ENCODE data around the gene MALT1. TPM values are rescaled to one million over a fixed set of nuclear protein-coding genes. Genes with fewer than 3 reads are reported as not detected.

MALT1 gene
- total RNA-seq, 1 donor from 2014 or later = 14.5 TPM

GRCh38 chr18:58728719-58729118, 57.5 kb downstream of the MALT1 start:
- no peaks in the 10 kb centered on the region for H3K9me3 ChIP-seq
- no peaks in the 10 kb centered on the region for H3K27me3 ChIP-seq
- no peak overlapping the region for H3K4me3 ChIP-seq
- DNase-seq (ENCODE audit: low spot score in 2 of 2) = no peak
- H3K36me3 ChIP-seq = peaks cover 1 to 8% of the 10 kb centered on the region in 2 donors
- no peaks in the 10 kb centered on the region for H3K4me1 ChIP-seq
- no peak for TF ChIP-seq CTCF (IDR thresholded peaks at IDR 0.05)
- H3K27ac ChIP-seq = no peak overlapping the region
- intact Hi-C loops (cut with DNase I) = no loop called here

- TF ChIP-seq CTCF (IDR thresholded peaks at IDR 0.05) = no peak
Measured at GRCh38 chr18:58730618-58731017, 59.4 kb downstream of the MALT1 start.

GRCh38 chr18:58732471-58732870, 61.2 kb downstream of the MALT1 start:
- no peak for TF ChIP-seq CTCF (IDR thresholded peaks at IDR 0.05)
- intact Hi-C loops (cut with DNase I) = no loop called here
- Histone ChIP-seq H3K9me3 (no peaks in the 10 kb centered on the region), H3K4me3 (no peak overlapping the region), H3K36me3 (peaks cover 15 to 38% of the 10 kb centered on the region in 2 donors), H3K27ac (no peak overlapping the region), H3K27me3 (no peaks in the 10 kb centered on the region), H3K4me1 (no peaks in the 10 kb centered on the region)
- DNase-seq (ENCODE audit: low spot score in 2 of 2) = no peak

More at GRCh38 chr18:58730618-58731017, 59.4 kb downstream of the MALT1 start:
- H3K36me3 ChIP-seq = peaks cover 6 to 25% of the 10 kb centered on the region in 2 donors
- no peak for DNase-seq (ENCODE audit: low spot score in 2 of 2)
- H3K27ac ChIP-seq = no peak overlapping the region
- intact Hi-C loops (cut with DNase I) = no loop called here
- no peak overlapping the region for H3K4me3 ChIP-seq
- no peaks in the 10 kb centered on the region for H3K4me1 ChIP-seq
- H3K27me3 ChIP-seq = no peaks in the 10 kb centered on the region
- no peaks in the 10 kb centered on the region for H3K9me3 ChIP-seq

GRCh38 chr18:58733866-58734265, 62.6 kb downstream of the MALT1 start:
- no peak overlapping the region for H3K4me3 ChIP-seq
- no peak for DNase-seq (ENCODE audit: low spot score in 2 of 2)
- H3K4me1 ChIP-seq = no peaks in the 10 kb centered on the region
- H3K27ac ChIP-seq = no peak overlapping the region
- no peaks in the 10 kb centered on the region for H3K27me3 ChIP-seq
- intact Hi-C loops (cut with DNase I) = no loop called here
- no peaks in the 10 kb centered on the region for H3K9me3 ChIP-seq
- H3K36me3 ChIP-seq = peaks cover 15 to 41% of the 10 kb centered on the region in 2 donors
- TF ChIP-seq CTCF (IDR thresholded peaks at IDR 0.05) = no peak

- H3K27ac ChIP-seq = no peak overlapping the region
- peaks cover 15 to 43% of the 10 kb centered on the region in 2 donors for H3K36me3 ChIP-seq
- no peak overlapping the region for H3K4me3 ChIP-seq
- intact Hi-C loops (cut with DNase I) = no loop called here
- no peak for TF ChIP-seq CTCF (IDR thresholded peaks at IDR 0.05)
- DNase-seq (ENCODE audit: low spot score in 2 of 2) = no peak
- H3K9me3 ChIP-seq = no peaks in the 10 kb centered on the region
- no peaks in the 10 kb centered on the region for H3K27me3 ChIP-seq
- H3K4me1 ChIP-seq = no peaks in the 10 kb centered on the region
Measured at GRCh38 chr18:58738322-58738721, 67.1 kb downstream of the MALT1 start.

- no peak for DNase-seq (ENCODE audit: low spot score in 2 of 2)
- peaks cover 31 to 64% of the 10 kb centered on the region in 2 donors for H3K36me3 ChIP-seq
- peaks cover 4 to 14% of the 10 kb centered on the region in 2 donors for H3K9me3 ChIP-seq
- no peak for TF ChIP-seq CTCF (IDR thresholded peaks at IDR 0.05)
- no peaks in the 10 kb centered on the region for H3K27me3 ChIP-seq
- no peak overlapping the region for H3K4me3 ChIP-seq
- intact Hi-C loops (cut with DNase I) = no loop called here
- H3K4me1 ChIP-seq = no peaks in the 10 kb centered on the region
- H3K27ac ChIP-seq = no peak overlapping the region
Measured at GRCh38 chr18:58745914-58746313, 74.6 kb downstream of the MALT1 start.
